ENCODE results near the gene ANKUB1. TPM values are rescaled to one million over a fixed set of nuclear protein-coding genes. Genes with fewer than 3 reads are reported as not detected.

ANKUB1 gene
- total and polyA plus RNA-seq, 9 of the 15 experiments (the other 6 are each of a cell fraction or from before 2014, with no cell fraction given): not detected

DNA sequence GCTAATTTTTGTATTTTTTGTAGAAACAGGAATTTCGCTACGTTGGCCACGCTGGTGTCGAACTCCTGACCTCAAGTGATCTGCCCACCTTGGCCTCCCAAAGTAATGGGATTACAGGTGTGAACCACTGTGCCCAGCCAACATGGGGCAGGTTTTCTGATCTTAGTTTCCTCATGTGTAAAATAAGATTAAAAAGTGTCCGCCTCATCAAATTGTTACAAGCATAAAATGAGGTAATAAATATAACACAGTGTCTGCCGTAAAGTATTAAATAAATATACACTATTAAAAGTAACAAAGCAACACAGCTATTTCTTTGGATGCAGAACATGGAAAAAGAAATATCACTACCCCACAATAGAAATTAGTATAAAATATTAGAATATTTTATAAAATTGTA is 23.6 kb downstream of the ANKUB1 start:
- Histone ChIP-seq H3K79me2 (ENCODE audit: control insufficient read depth, insufficient read depth, low read length) (no peaks in the 10 kb centered on the region), H3K9ac (ENCODE audit: insufficient read depth in 1 of 2, low read depth in 2 of 2, low read length in 2 of 2) (no peak overlapping the region), H3K9me1 (ENCODE audit: control insufficient read depth, insufficient read depth, low read length) (no peaks in the 10 kb centered on the region), H3K9me3 (replicated peaks; ENCODE audit: control insufficient read depth, insufficient read depth, low read depth, low read length) (no peaks in the 10 kb centered on the region), H3K4me1 (replicated peaks in 1 of 2; ENCODE audit: control insufficient read depth in 2 of 2, insufficient read depth in 2 of 2, low read length in 2 of 2) (no peaks in the 10 kb centered on the region), H4K20me1 (replicated peaks; ENCODE audit: control insufficient read depth, insufficient read depth, low read length) (no peaks in the 10 kb centered on the region), H3K36me3 (ENCODE audit: control insufficient read depth, insufficient read depth, low read length) (no peaks in the 10 kb centered on the region), H3K27me3 (ENCODE audit: control insufficient read depth in 2 of 2, insufficient read depth in 2 of 2, low read length in 2 of 2) (peaks cover 5 to 9% of the 10 kb centered on the region in 2 experiments; a peak in 3 of 5 replicates), H3K4me3 (no peak overlapping the region), H2AFZ (ENCODE audit: low read depth, low read length) (no peak overlapping the region), H3K4me2 (ENCODE audit: insufficient read depth, low read length) (no peak overlapping the region), H3K27ac (ENCODE audit: extremely low read depth, low read depth, low read length) (no peak overlapping the region)
- FAIRE-seq (no peak), ATAC-seq (no peak), DNase-seq (ENCODE audit: extremely low read depth in 1 of 4, low spot score in 3 of 4) (no peak)
- POLR2A ChIA-PET: no interaction called here
- in situ Hi-C loops (cut with MboI): no loop called here
- intact Hi-C loops (cut with micrococcal nuclease): loop anchor here (5.0 kb wide), 2 partner anchors 39 to 454 kb away; no protein-coding TSS in a partner anchor
- BruUV-seq (replicated peaks): no TSS peak
- CTCF ChIA-PET (ENCODE audit: low intra/inter-chr PET ratio): no interaction called here
- 3% methylated on average over 6 of the region's 6 CpGs for WGBS (ENCODE audit: insufficient coverage, low coverage, missing lambda C conversion rate)
- TF ChIP-seq, protein P1, sequence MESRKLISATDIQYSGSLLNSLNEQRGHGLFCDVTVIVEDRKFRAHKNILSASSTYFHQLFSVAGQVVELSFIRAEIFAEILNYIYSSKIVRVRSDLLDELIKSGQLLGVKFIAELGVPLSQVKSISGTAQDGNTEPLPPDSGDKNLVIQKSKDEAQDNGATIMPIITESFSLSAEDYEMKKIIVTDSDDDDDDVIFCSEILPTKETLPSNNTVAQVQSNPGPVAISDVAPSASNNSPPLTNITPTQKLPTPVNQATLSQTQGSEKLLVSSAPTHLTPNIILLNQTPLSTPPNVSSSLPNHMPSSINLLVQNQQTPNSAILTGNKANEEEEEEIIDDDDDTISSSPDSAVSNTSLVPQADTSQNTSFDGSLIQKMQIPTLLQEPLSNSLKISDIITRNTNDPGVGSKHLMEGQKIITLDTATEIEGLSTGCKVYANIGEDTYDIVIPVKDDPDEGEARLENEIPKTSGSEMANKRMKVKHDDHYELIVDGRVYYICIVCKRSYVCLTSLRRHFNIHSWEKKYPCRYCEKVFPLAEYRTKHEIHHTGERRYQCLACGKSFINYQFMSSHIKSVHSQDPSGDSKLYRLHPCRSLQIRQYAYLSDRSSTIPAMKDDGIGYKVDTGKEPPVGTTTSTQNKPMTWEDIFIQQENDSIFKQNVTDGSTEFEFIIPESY (CRISPR knock-in tag; IDR thresholded peaks at IDR 0.05): no peak
- TF ChIP-seq ZNF41 (CRISPR knock-in tag; conservative IDR thresholded peaks at IDR 0.05) (no peak), MTA2 (IDR thresholded peaks at IDR 0.05; ENCODE audit: low read depth) (no peak), ASH1L (IDR thresholded peaks at IDR 0.05; ENCODE audit: borderline replicate concordance, low read depth, partially characterized antibody) (no peak)
- TF ChIP-seq, protein P2, sequence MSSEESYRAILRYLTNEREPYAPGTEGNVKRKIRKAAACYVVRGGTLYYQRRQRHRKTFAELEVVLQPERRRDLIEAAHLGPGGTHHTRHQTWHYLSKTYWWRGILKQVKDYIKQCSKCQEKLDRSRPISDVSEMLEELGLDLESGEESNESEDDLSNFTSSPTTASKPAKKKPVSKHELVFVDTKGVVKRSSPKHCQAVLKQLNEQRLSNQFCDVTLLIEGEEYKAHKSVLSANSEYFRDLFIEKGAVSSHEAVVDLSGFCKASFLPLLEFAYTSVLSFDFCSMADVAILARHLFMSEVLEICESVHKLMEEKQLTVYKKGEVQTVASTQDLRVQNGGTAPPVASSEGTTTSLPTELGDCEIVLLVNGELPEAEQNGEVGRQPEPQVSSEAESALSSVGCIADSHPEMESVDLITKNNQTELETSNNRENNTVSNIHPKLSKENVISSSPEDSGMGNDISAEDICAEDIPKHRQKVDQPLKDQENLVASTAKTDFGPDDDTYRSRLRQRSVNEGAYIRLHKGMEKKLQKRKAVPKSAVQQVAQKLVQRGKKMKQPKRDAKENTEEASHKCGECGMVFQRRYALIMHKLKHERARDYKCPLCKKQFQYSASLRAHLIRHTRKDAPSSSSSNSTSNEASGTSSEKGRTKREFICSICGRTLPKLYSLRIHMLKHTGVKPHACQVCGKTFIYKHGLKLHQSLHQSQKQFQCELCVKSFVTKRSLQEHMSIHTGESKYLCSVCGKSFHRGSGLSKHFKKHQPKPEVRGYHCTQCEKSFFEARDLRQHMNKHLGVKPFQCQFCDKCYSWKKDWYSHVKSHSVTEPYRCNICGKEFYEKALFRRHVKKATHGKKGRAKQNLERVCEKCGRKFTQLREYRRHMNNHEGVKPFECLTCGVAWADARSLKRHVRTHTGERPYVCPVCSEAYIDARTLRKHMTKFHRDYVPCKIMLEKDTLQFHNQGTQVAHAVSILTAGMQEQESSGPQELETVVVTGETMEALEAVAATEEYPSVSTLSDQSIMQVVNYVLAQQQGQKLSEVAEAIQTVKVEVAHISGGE (CRISPR knock-in tag; IDR thresholded peaks at IDR 0.05): no peak
